Body of pancreas (tissue), 4 donors: ENCODE data around the gene CNGB1. TPM values are rescaled to one million over a fixed set of nuclear protein-coding genes. Genes with fewer than 3 reads are reported as not detected.

Experiments
- ATAC-seq: fragments of 150-250 bp; one replicate; pipeline ENCODE4 v1.9.1; 2016
- DNase-seq, 4 donors: peaks; one replicate each; pipeline ENCODE4 v3.0.0-alpha.2; 2019
- H3K27ac ChIP-seq, 4 donors: fragments of 200-600 bp; sonication (generic); 1 replicate in 3 of 4; 2 replicates in 1 of 4; pipeline versions ENCODE4 v1.5.1 to v1.6.1; 2016 to 2019; ENCODE audit warnings: mild to moderate bottlenecking in 1 of 4, mixed read lengths in 1 of 4, moderate library complexity in 1 of 4
- H3K27me3 ChIP-seq, 2 donors: fragments of 200-600 bp; sonication (generic); one replicate each; pipeline ENCODE4 v1.6.0; 2016; ENCODE audit warnings: mild to moderate bottlenecking in 1 of 2
- H3K36me3 ChIP-seq, 2 donors: fragments of 200-600 bp; sonication (generic); replicated peaks in 1 of 2; 2 replicates each; pipeline ENCODE4 v1.5.1; 2016; ENCODE audit warnings: low read depth in 2 of 2; ENCODE audit not compliant: insufficient read depth in 1 of 2
- H3K4me1 ChIP-seq: fragments of 200-600 bp; sonication (generic); one replicate; pipeline ENCODE4 v1.6.0; 2016
- H3K4me3 ChIP-seq, 2 donors: fragments of 200-600 bp; sonication (generic); 1 replicate in 1 of 2; 2 replicates in 1 of 2; pipeline ENCODE4 v1.5.1; 2016 to 2019
- H3K9me3 ChIP-seq, 3 donors: fragments of 200-600 bp; sonication (generic); 1 replicate in 2 of 3; 2 replicates in 1 of 3; pipeline ENCODE4 v1.5.1; 2016
- CTCF ChIP-seq, 7 experiments: fragments of 450-650 bp in 4 of 7; fragments of 200-600 bp in 3 of 7; sonication (generic) in 3 of 7; IDR thresholded peaks; one replicate each; pipeline ENCODE4 v1.5.1; 2016 to 2019; ENCODE audit warnings: antibody characterized with exemption in 7 of 7
- POLR2A ChIP-seq, 3 donors: fragments of 450-650 bp; IDR thresholded peaks; one replicate each; pipeline ENCODE4 v1.6.1; 2016; ENCODE audit warnings: antibody characterized with exemption in 3 of 3, mild to moderate bottlenecking in 2 of 3
- WGBS, 2 donors: methylation state at CpG; one replicate each; pipeline ENCODE4 v1.1.5; 2017; 5-methylcytosine and 5-hydroxymethylcytosine counted together
- intact Hi-C: fragments of 100-400 bp; cut with DNase I; formaldehyde crosslinking; loops from one replicate; pipeline ENCODE4 v1.15.1; 2023
- total RNA-seq, 2 donors: library from RNA; depleted of rRNA; stranded (reverse); fragments of >200 nt; gene quantifications; one replicate each; pipeline ENCODE4 v1.1.0, GENCODE V29; 2016

Gene CNGB1
- total RNA-seq, 2 donors from 2014 or later = not detected

GRCh38 chr16:57948027-57948426, 22.9 kb downstream of the CNGB1 start:
- Histone ChIP-seq H3K4me1 (no peaks in the 10 kb centered on the region), H3K4me3 (no peak overlapping the region), H3K27me3 (no peaks in the 10 kb centered on the region), H3K36me3 (no peaks in the 10 kb centered on the region), H3K9me3 (no peaks in the 10 kb centered on the region), H3K27ac (no peak overlapping the region)
- no peak for ATAC-seq
- WGBS, 2 donors = 82 to 88% methylated on average over 3 to 5 of the region's 5 CpGs
- no peak for DNase-seq
- intact Hi-C loops = no loop called here
- TF ChIP-seq CTCF (IDR thresholded peaks at IDR 0.05) = no peak
- TF ChIP-seq POLR2A (IDR thresholded peaks at IDR 0.05) = no peak

GRCh38 chr16:57947261-57947660, 23.7 kb downstream of the CNGB1 start:
- H3K9me3 ChIP-seq = no peaks in the 10 kb centered on the region
- no peak overlapping the region for H3K4me3 ChIP-seq
- no peaks in the 10 kb centered on the region for H3K36me3 ChIP-seq
- no peaks in the 10 kb centered on the region for H3K27me3 ChIP-seq
- ATAC-seq = no peak
- intact Hi-C loops = no loop called here
- WGBS, 2 donors = 85% methylated on average over 2 of the region's 2 CpGs
- TF ChIP-seq CTCF (IDR thresholded peaks at IDR 0.05) (no peak), POLR2A (IDR thresholded peaks at IDR 0.05) (no peak)
- no peak for DNase-seq
- H3K27ac ChIP-seq = no peak overlapping the region
- no peaks in the 10 kb centered on the region for H3K4me1 ChIP-seq

GRCh38 chr16:57946181-57946801, 24.6 kb downstream of the CNGB1 start:
- Histone ChIP-seq H3K9me3 (no peaks in the 10 kb centered on the region), H3K27ac (no peak overlapping the region), H3K4me1 (peaks cover 3% of the 10 kb centered on the region), H3K27me3 (no peaks in the 10 kb centered on the region), H3K4me3 (no peak overlapping the region), H3K36me3 (no peaks in the 10 kb centered on the region)
- 84 to 94% methylated on average over 6 to 13 of the region's 13 CpGs for WGBS, 2 donors
- intact Hi-C loops = no loop called here
- ATAC-seq (no peak), DNase-seq (no peak)
- TF ChIP-seq POLR2A (IDR thresholded peaks at IDR 0.05) (no peak), CTCF (IDR thresholded peaks at IDR 0.05) (no peak)

GRCh38 chr16:57945740-57946138, 25.2 kb downstream of the CNGB1 start:
- H3K9me3 ChIP-seq = no peaks in the 10 kb centered on the region
- 44 to 55% methylated on average over 7 of the region's 7 CpGs for WGBS, 2 donors
- H3K27me3 ChIP-seq = no peaks in the 10 kb centered on the region
- no peak for DNase-seq
- no peaks in the 10 kb centered on the region for H3K36me3 ChIP-seq
- intact Hi-C loops = no loop called here
- no peak overlapping the region for H3K4me3 ChIP-seq
- no peak for ATAC-seq
- H3K27ac ChIP-seq = no peak overlapping the region
- TF ChIP-seq POLR2A (IDR thresholded peaks at IDR 0.05) = no peak
- TF ChIP-seq CTCF (IDR thresholded peaks at IDR 0.05) = no peak
- peaks cover 6% of the 10 kb centered on the region for H3K4me1 ChIP-seq
